ENCODE data around the gene PCAT6. TPM values are rescaled to one million over a fixed set of nuclear protein-coding genes. Genes with fewer than 3 reads are reported as not detected.
A peak's percentile ranks its signal among the peaks of the same experiment; 100 is the strongest.

PCAT6 gene
- total and polyA plus RNA-seq, 2 of the 8 experiments (the other 6 are each of a cell fraction or from before 2014, with no cell fraction given), result 4.6 to 14.7 TPM

DNA sequence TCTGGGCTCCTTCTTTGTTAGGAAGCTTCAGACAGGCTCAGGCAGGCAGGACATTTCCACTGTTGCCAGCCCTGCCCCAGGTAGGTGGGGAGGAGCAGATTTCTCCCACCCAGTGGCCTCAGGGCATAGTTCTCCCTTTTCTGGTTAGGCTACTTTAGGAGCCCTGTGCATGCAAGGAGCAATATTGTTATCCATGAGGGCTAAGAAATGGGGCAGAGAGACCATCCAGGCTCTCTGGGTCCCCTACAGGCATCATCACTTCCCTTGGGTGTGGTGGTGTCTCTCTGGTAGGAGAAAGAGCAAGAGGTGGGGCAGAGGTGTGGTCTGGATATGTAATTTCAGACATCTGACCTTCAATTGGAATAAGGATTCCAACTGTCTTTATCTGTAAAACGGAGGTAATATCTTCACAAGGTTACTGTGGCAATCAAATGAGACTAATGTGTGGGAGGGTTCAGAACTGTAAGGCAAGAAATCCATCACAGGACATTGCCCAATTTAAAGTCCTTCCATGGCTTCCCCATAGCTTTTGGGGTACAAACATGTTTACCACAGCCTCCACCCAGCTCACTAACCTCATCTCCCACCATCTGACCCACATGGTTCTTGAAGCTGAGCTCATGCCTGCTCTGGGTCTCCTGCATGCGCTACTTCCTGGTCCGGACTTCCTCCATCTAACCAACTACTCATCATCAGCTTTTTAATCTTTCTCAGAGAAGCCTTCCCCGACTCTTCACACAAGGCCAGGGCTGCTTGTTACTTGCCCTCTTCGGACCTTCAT is 26.1 kb downstream of the PCAT6 start:
- Histone ChIP-seq H3K23me2 (ENCODE audit: low read depth, low read length) (no peaks in the 10 kb centered on the region), H3K79me1 (ENCODE audit: low read depth, low read length) (no peaks in the 10 kb centered on the region), H3K56ac (replicated peaks; ENCODE audit: insufficient read length, low read depth, low read length) (no peak overlapping the region), H3K18ac (ENCODE audit: extremely low read depth, low read length) (peak overlapping the region; percentile 32; the same call in 1 of the 2 replicates), H2BK12ac (ENCODE audit: low read depth, low read length) (no peak overlapping the region), H2BK20ac (ENCODE audit: low read length) (no peak overlapping the region), H4K20me1 (replicated peaks in 1 of 2; ENCODE audit: control insufficient read depth in 1 of 2, insufficient read depth in 2 of 2, low read length in 2 of 2) (no peaks in the 10 kb centered on the region), H3K27me3 (replicated peaks in 1 of 4; ENCODE audit: control insufficient read depth in 3 of 4, extremely low read depth in 1 of 4, insufficient read depth in 3 of 4, low read length in 3 of 4) (no peaks in the 10 kb centered on the region), H3K23ac (ENCODE audit: insufficient read length) (no peak overlapping the region), H2AFZ (ENCODE audit: low read length) (no peak overlapping the region), H3K4me1 (replicated peaks in 1 of 4; ENCODE audit: control insufficient read depth in 3 of 4, insufficient read depth in 4 of 4, low read length in 3 of 4) (peaks cover 0 to 6% (median 5%) of the 10 kb centered on the region in 4 experiments; a peak in 6 of 7 replicates), H3K4me2 (ENCODE audit: insufficient read depth in 1 of 2, low read depth in 2 of 2, low read length in 2 of 2) (no peak overlapping the region), H2AK5ac (ENCODE audit: low read depth, low read length) (peak overlapping the region; percentile 53; the same call in 1 of the 2 replicates), H2BK120ac (replicated peaks; ENCODE audit: low read depth, low read length) (no peak overlapping the region), H4K8ac (ENCODE audit: extremely low read depth, insufficient read depth, low read length) (no peak overlapping the region), H3K36me3 (ENCODE audit: control insufficient read depth in 2 of 4, insufficient read depth in 4 of 4, low read length in 3 of 4) (no peaks in the 10 kb centered on the region), H4K5ac (ENCODE audit: insufficient read length, low read depth, low read length) (no peak overlapping the region), H3K27ac (ENCODE audit: low read depth, low read length) (no peak overlapping the region), H3K79me2 (ENCODE audit: control insufficient read depth in 1 of 2, insufficient read depth in 2 of 2, low read length in 2 of 2) (no peaks in the 10 kb centered on the region), H3K14ac (ENCODE audit: insufficient read length) (no peak overlapping the region), H2BK5ac (ENCODE audit: low read depth, low read length) (no peak overlapping the region), H2BK15ac (ENCODE audit: low read length) (no peak overlapping the region), H3K9ac (replicated peaks in 1 of 4; ENCODE audit: extremely low read depth in 1 of 4, low read depth in 3 of 4, low read length in 3 of 4) (no peak overlapping the region), H3K9me3 (ENCODE audit: insufficient read depth in 2 of 2, low read depth in 1 of 2, low read length in 1 of 2) (no peaks in the 10 kb centered on the region), H3K4ac (replicated peaks; ENCODE audit: insufficient read length, low read depth, low read length) (no peak overlapping the region), H3K4me3 (ENCODE audit: extremely low read depth in 1 of 4, insufficient read depth in 2 of 4, low read depth in 3 of 4, low read length in 4 of 4) (no peak overlapping the region), H4K91ac (replicated peaks; ENCODE audit: insufficient read length, low read length) (peak overlapping the region; percentile 79)
- ChIA-PET CTCF (ENCODE audit: partially characterized antibody) (interaction anchor here (0.6 to 1.3 kb wide), 5 partner anchors 9 to 51 kb away, joined by 3 to 5 read pairs (median 4); no protein-coding TSS in a partner anchor), POLR2A (ENCODE audit: partially characterized antibody) (interaction anchor here (0.8 to 2.5 kb wide), 7 partner anchors 8 to 38 kb away, joined by 3 to 9 read pairs (median 3); partner anchors contain the start of gene PCAT6)
- FAIRE-seq (no peak), DNase-seq (ENCODE audit: low read depth in 1 of 2, low spot score in 2 of 2) (no peak)
- WGBS, 2 experiments (ENCODE audit: extremely low coverage in 1 of 2, insufficient coverage in 1 of 2, insufficient read length in 1 of 2, insufficient replicate concordance in 2 of 2, low coverage in 1 of 2, low lambda C conversion rate in 2 of 2, missing lambda C conversion rate in 1 of 2), result 93% methylated on average over 5 of the region's 5 CpGs; no CpG with 5 or more reads in 1 of the 2 experiments
- no peak for TF ChIP-seq TAF1 (IDR thresholded peaks at IDR 0.05; ENCODE audit: low read depth, low read length)
- TF ChIP-seq NRF1 (IDR thresholded peaks at IDR 0.05; ENCODE audit: low read depth, low read length), result no peak
- no peak for TF ChIP-seq SP1 (IDR thresholded peaks at IDR 0.05; ENCODE audit: low read depth, low read length)
- TF ChIP-seq, protein P1, sequence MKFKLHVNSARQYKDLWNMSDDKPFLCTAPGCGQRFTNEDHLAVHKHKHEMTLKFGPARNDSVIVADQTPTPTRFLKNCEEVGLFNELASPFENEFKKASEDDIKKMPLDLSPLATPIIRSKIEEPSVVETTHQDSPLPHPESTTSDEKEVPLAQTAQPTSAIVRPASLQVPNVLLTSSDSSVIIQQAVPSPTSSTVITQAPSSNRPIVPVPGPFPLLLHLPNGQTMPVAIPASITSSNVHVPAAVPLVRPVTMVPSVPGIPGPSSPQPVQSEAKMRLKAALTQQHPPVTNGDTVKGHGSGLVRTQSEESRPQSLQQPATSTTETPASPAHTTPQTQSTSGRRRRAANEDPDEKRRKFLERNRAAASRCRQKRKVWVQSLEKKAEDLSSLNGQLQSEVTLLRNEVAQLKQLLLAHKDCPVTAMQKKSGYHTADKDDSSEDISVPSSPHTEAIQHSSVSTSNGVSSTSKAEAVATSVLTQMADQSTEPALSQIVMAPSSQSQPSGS (IDR thresholded peaks at IDR 0.05; ENCODE audit: low read length), result no peak
- TF ChIP-seq HDAC2 (IDR thresholded peaks at IDR 0.05; ENCODE audit: borderline replicate concordance in 1 of 2, low read depth in 2 of 2, low read length in 2 of 2), result no peak
- no peak for TF ChIP-seq PHF8 (conservative IDR thresholded peaks at IDR 0.05; ENCODE audit: low read depth, low read length)
- no peak for TF ChIP-seq MAFK (IDR thresholded peaks at IDR 0.05; ENCODE audit: low read depth, low read length)
- TF ChIP-seq, protein P2, sequence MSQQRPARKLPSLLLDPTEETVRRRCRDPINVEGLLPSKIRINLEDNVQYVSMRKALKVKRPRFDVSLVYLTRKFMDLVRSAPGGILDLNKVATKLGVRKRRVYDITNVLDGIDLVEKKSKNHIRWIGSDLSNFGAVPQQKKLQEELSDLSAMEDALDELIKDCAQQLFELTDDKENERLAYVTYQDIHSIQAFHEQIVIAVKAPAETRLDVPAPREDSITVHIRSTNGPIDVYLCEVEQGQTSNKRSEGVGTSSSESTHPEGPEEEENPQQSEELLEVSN (IDR thresholded peaks at IDR 0.05), result no peak
- TF ChIP-seq EGR1 (IDR thresholded peaks at IDR 0.05; ENCODE audit: borderline replicate concordance, low read depth, low read length), result no peak
- no peak for TF ChIP-seq TBP (IDR thresholded peaks at IDR 0.05; ENCODE audit: low read depth, low read length)
